MG63 (cell line): ENCODE results near the gene SEMA4B. TPM values are rescaled to one million over a fixed set of nuclear protein-coding genes. Genes with fewer than 3 reads are reported as not detected.

ENCODE experiments used
- DNase-seq: peaks from one replicate; pipeline ENCODE4 v3.0.0-alpha.2; 2020
- H3K27me3 ChIP-seq: fragments of 250-450 bp; sonication (Bioruptor Pico); 2 replicates; pipeline ENCODE4 v1.5.1; 2020; ENCODE audit warnings: mild to moderate bottlenecking, moderate library complexity
- H3K36me3 ChIP-seq: fragments of 250-450 bp; sonication (Bioruptor Pico); 2 replicates; pipeline ENCODE4 v1.5.1; 2020; ENCODE audit warnings: mild to moderate bottlenecking, moderate library complexity
- H3K4me3 ChIP-seq: fragments of 250-450 bp; sonication (Bioruptor Pico); 2 replicates; pipeline ENCODE4 v1.5.1; 2020; ENCODE audit warnings: mild to moderate bottlenecking, moderate library complexity
- H3K9me3 ChIP-seq: fragments of 250-450 bp; sonication (Bioruptor Pico); 2 replicates; pipeline ENCODE4 v1.5.1; 2020; ENCODE audit warnings: mild to moderate bottlenecking, moderate library complexity
- total RNA-seq: library from RNA; depleted of rRNA; stranded (reverse); fragments of >200 nt; shearing (Covaris generic); gene quantifications from 2 replicates; pipeline ENCODE4 v1.2.3, GENCODE V29; 2014; ENCODE audit warnings: low replicate concordance

SEMA4B gene
- total RNA-seq, 1 experiment from 2014 or later: 19.0 TPM

GRCh38 chr15:90192961-90193786 lies 8.0 kb upstream of the SEMA4B start:
- Histone ChIP-seq H3K9me3 (no peaks in the 10 kb centered on the region), H3K4me3 (no peak overlapping the region)
- DNase-seq: peak; percentile 93

GRCh38 chr15:90194655-90195054 lies 6.5 kb upstream of the SEMA4B start:
- no peak for DNase-seq
- Histone ChIP-seq H3K9me3 (no peaks in the 10 kb centered on the region), H3K27me3 (no peaks in the 10 kb centered on the region), H3K4me3 (no peak overlapping the region), H3K36me3 (no peaks in the 10 kb centered on the region)

More at GRCh38 chr15:90192961-90193786, 8.0 kb upstream of the SEMA4B start:
- no peaks in the 10 kb centered on the region for H3K36me3 ChIP-seq
- H3K27me3 ChIP-seq: no peaks in the 10 kb centered on the region

- H3K36me3 ChIP-seq: peaks cover 18% of the 10 kb centered on the region
- no peak for DNase-seq
- no peaks in the 10 kb centered on the region for H3K9me3 ChIP-seq
- peak overlapping the region; percentile 89 for H3K4me3 ChIP-seq
- no peaks in the 10 kb centered on the region for H3K27me3 ChIP-seq
Observed at GRCh38 chr15:90200534-90201129, 498 bp upstream of the SEMA4B start.

- no peak for DNase-seq
- Histone ChIP-seq H3K4me3 (peak overlapping the region; percentile 89), H3K27me3 (no peaks in the 10 kb centered on the region), H3K9me3 (no peaks in the 10 kb centered on the region), H3K36me3 (peaks cover 23% of the 10 kb centered on the region)
Observed at GRCh38 chr15:90201944-90202375, 830 bp downstream of the SEMA4B start.

- DNase-seq: no peak
- no peaks in the 10 kb centered on the region for H3K27me3 ChIP-seq
- H3K36me3 ChIP-seq: peaks cover 31% of the 10 kb centered on the region
- H3K9me3 ChIP-seq: no peaks in the 10 kb centered on the region
- peak overlapping the region; percentile 89 for H3K4me3 ChIP-seq
Observed at GRCh38 chr15:90202929-90203328, 1.8 kb downstream of the SEMA4B start.

- Histone ChIP-seq H3K9me3 (no peaks in the 10 kb centered on the region), H3K36me3 (peaks cover 31% of the 10 kb centered on the region), H3K4me3 (no peak overlapping the region), H3K27me3 (no peaks in the 10 kb centered on the region)
- no peak for DNase-seq
Observed at GRCh38 chr15:90203473-90203872, 2.3 kb downstream of the SEMA4B start.

- Histone ChIP-seq H3K27me3 (no peaks in the 10 kb centered on the region), H3K9me3 (no peaks in the 10 kb centered on the region), H3K4me3 (no peak overlapping the region), H3K36me3 (peaks cover 31% of the 10 kb centered on the region)
- DNase-seq: no peak
Observed at GRCh38 chr15:90203922-90204321, 2.8 kb downstream of the SEMA4B start.

GRCh38 chr15:90205050-90205848 lies 4.1 kb downstream of the SEMA4B start:
- Histone ChIP-seq H3K9me3 (no peaks in the 10 kb centered on the region), H3K27me3 (no peaks in the 10 kb centered on the region), H3K36me3 (peaks cover 44% of the 10 kb centered on the region), H3K4me3 (no peak overlapping the region)
- no peak for DNase-seq

- no peaks in the 10 kb centered on the region for H3K9me3 ChIP-seq
- H3K27me3 ChIP-seq: no peaks in the 10 kb centered on the region
- H3K4me3 ChIP-seq: no peak overlapping the region
- no peak for DNase-seq
- peaks cover 50% of the 10 kb centered on the region for H3K36me3 ChIP-seq
Observed at GRCh38 chr15:90205886-90206285, 4.8 kb downstream of the SEMA4B start.

GRCh38 chr15:90207252-90207651 lies 6.1 kb downstream of the SEMA4B start:
- no peaks in the 10 kb centered on the region for H3K27me3 ChIP-seq
- DNase-seq: no peak
- no peaks in the 10 kb centered on the region for H3K9me3 ChIP-seq
- H3K36me3 ChIP-seq: peaks cover 57% of the 10 kb centered on the region
- no peak overlapping the region for H3K4me3 ChIP-seq

- Histone ChIP-seq H3K36me3 (peaks cover 66% of the 10 kb centered on the region), H3K9me3 (no peaks in the 10 kb centered on the region), H3K27me3 (no peaks in the 10 kb centered on the region), H3K4me3 (no peak overlapping the region)
- no peak for DNase-seq
Observed at GRCh38 chr15:90208356-90208755, 7.2 kb downstream of the SEMA4B start.

- Histone ChIP-seq H3K36me3 (peaks cover 58% of the 10 kb centered on the region), H3K9me3 (no peaks in the 10 kb centered on the region)
- peak; percentile 32 for DNase-seq
Observed at GRCh38 chr15:90209591-90209990, 8.5 kb downstream of the SEMA4B start.

GRCh38 chr15:90210593-90210992 lies 9.5 kb downstream of the SEMA4B start:
- Histone ChIP-seq H3K4me3 (no peak overlapping the region), H3K9me3 (no peaks in the 10 kb centered on the region), H3K36me3 (peaks cover 54% of the 10 kb centered on the region), H3K27me3 (no peaks in the 10 kb centered on the region)
- DNase-seq: no peak

More at GRCh38 chr15:90209591-90209990, 8.5 kb downstream of the SEMA4B start:
- no peak overlapping the region for H3K4me3 ChIP-seq
- H3K27me3 ChIP-seq: no peaks in the 10 kb centered on the region

GRCh38 chr15:90211009-90211408 lies 9.9 kb downstream of the SEMA4B start:
- H3K27me3 ChIP-seq: no peaks in the 10 kb centered on the region
- H3K9me3 ChIP-seq: no peaks in the 10 kb centered on the region
- peaks cover 54% of the 10 kb centered on the region for H3K36me3 ChIP-seq
- DNase-seq: no peak
- no peak overlapping the region for H3K4me3 ChIP-seq

- no peaks in the 10 kb centered on the region for H3K9me3 ChIP-seq
- no peak overlapping the region for H3K4me3 ChIP-seq
- H3K36me3 ChIP-seq: peaks cover 53% of the 10 kb centered on the region
- DNase-seq: peak; percentile 93
- no peaks in the 10 kb centered on the region for H3K27me3 ChIP-seq
Observed at GRCh38 chr15:90211440-90212143, 10.5 kb downstream of the SEMA4B start.

- peak; percentile 61 for DNase-seq
- Histone ChIP-seq H3K36me3 (peaks cover 48% of the 10 kb centered on the region), H3K9me3 (no peaks in the 10 kb centered on the region), H3K27me3 (no peaks in the 10 kb centered on the region), H3K4me3 (no peak overlapping the region)
Observed at GRCh38 chr15:90212221-90213098, 11.3 kb downstream of the SEMA4B start.
